ENCODE data around the gene STRN. TPM values are rescaled to one million over a fixed set of nuclear protein-coding genes. Genes with fewer than 3 reads are reported as not detected.

The STRN gene
- total and polyA plus RNA-seq, 10 of the 15 experiments (the other 5 are each of a cell fraction or from before 2014, with no cell fraction given): 1.00 to 19.2 (median 9.1) TPM

DNA sequence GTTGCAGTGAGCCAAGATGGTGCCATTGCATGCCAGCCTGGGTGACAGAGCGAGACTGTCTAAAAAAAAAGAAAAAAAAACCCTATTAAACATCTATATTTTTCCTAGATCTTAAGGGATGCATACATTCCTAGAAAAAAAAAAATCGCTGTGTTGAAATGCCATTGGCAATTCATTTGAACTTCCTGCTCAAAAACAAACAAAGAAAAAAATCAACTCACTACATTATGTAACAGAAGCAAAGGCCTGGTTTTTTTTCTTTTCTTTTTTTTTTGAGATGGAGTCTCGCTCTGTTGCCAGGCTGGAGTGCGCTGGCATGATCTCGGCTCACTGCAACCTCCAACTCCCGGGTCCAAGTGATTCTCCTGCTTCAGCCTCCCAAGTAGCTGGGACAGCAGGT lies 21.7 kb upstream of the STRN start (continued):
- TF ChIP-seq, protein P1, sequence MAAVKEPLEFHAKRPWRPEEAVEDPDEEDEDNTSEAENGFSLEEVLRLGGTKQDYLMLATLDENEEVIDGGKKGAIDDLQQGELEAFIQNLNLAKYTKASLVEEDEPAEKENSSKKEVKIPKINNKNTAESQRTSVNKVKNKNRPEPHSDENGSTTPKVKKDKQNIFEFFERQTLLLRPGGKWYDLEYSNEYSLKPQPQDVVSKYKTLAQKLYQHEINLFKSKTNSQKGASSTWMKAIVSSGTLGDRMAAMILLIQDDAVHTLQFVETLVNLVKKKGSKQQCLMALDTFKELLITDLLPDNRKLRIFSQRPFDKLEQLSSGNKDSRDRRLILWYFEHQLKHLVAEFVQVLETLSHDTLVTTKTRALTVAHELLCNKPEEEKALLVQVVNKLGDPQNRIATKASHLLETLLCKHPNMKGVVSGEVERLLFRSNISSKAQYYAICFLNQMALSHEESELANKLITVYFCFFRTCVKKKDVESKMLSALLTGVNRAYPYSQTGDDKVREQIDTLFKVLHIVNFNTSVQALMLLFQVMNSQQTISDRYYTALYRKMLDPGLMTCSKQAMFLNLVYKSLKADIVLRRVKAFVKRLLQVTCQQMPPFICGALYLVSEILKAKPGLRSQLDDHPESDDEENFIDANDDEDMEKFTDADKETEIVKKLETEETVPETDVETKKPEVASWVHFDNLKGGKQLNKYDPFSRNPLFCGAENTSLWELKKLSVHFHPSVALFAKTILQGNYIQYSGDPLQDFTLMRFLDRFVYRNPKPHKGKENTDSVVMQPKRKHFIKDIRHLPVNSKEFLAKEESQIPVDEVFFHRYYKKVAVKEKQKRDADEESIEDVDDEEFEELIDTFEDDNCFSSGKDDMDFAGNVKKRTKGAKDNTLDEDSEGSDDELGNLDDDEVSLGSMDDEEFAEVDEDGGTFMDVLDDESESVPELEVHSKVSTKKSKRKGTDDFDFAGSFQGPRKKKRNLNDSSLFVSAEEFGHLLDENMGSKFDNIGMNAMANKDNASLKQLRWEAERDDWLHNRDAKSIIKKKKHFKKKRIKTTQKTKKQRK (IDR thresholded peaks at IDR 0.05; ENCODE audit: low read depth, low read length): no peak
- no peak for TF ChIP-seq EGR1 (IDR thresholded peaks at IDR 0.05; ENCODE audit: borderline replicate concordance in 1 of 2, low read depth in 2 of 2, low read length in 2 of 2)
- no peak for TF ChIP-seq ZNF217 (IDR thresholded peaks at IDR 0.05)
- TF ChIP-seq, protein P2, sequence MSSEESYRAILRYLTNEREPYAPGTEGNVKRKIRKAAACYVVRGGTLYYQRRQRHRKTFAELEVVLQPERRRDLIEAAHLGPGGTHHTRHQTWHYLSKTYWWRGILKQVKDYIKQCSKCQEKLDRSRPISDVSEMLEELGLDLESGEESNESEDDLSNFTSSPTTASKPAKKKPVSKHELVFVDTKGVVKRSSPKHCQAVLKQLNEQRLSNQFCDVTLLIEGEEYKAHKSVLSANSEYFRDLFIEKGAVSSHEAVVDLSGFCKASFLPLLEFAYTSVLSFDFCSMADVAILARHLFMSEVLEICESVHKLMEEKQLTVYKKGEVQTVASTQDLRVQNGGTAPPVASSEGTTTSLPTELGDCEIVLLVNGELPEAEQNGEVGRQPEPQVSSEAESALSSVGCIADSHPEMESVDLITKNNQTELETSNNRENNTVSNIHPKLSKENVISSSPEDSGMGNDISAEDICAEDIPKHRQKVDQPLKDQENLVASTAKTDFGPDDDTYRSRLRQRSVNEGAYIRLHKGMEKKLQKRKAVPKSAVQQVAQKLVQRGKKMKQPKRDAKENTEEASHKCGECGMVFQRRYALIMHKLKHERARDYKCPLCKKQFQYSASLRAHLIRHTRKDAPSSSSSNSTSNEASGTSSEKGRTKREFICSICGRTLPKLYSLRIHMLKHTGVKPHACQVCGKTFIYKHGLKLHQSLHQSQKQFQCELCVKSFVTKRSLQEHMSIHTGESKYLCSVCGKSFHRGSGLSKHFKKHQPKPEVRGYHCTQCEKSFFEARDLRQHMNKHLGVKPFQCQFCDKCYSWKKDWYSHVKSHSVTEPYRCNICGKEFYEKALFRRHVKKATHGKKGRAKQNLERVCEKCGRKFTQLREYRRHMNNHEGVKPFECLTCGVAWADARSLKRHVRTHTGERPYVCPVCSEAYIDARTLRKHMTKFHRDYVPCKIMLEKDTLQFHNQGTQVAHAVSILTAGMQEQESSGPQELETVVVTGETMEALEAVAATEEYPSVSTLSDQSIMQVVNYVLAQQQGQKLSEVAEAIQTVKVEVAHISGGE (CRISPR knock-in tag; IDR thresholded peaks at IDR 0.05): no peak

DNA sequence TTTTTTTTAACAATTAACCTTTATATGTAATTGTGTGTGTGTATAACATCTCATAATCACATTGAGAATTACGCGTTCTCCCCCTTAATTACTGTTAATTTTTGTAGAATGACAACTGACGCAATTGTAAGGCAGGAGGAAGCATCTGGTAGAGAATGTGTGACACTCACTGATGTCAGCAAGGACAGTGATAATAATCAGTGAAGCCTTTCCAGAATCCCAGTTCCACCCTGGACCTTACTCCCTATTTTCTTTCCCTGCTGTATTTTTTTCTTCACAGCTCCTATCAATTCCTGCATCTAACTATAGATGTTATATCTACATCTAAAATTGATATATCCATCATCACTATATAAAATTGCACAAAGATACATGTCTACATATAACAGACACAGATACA lies 16.1 kb upstream of the STRN start:
- Histone ChIP-seq H3K27ac (ENCODE audit: control insufficient read depth, insufficient read depth) (no peak overlapping the region), H3K9ac (ENCODE audit: control insufficient read depth, insufficient read depth, low read length) (no peak overlapping the region), H2AFZ (ENCODE audit: control insufficient read depth, low read depth, low read length) (no peak overlapping the region), H3K79me2 (ENCODE audit: control insufficient read depth, insufficient read depth, low read length) (no peaks in the 10 kb centered on the region), H3K9me3 (replicated peaks; ENCODE audit: control insufficient read depth, insufficient read depth, low read length) (no peaks in the 10 kb centered on the region), H3K4me2 (ENCODE audit: control insufficient read depth, insufficient read depth) (no peak overlapping the region), H4K20me1 (ENCODE audit: control insufficient read depth, insufficient read depth) (no peaks in the 10 kb centered on the region), H3K36me3 (ENCODE audit: control insufficient read depth in 2 of 2, insufficient read depth in 2 of 2, low read length in 1 of 2) (peaks cover 0 to 4% of the 10 kb centered on the region in 2 experiments; a peak in 1 of 4 replicates), H3K4me3 (no peak overlapping the region), H3K4me1 (ENCODE audit: control insufficient read depth, insufficient read depth, low read length) (no peaks in the 10 kb centered on the region), H3K27me3 (replicated peaks in 1 of 2; ENCODE audit: control insufficient read depth in 2 of 2, insufficient read depth in 2 of 2, low read length in 1 of 2) (no peaks in the 10 kb centered on the region)
- POLR2A ChIA-PET: no interaction called here
- WGBS (ENCODE audit: insufficient coverage, insufficient replicate concordance, low lambda C conversion rate, missing lambda C conversion rate): 100% methylated on average over 3 of the region's 3 CpGs
- RAD21 ChIA-PET (ENCODE audit: unreplicated experiment): no interaction called here
- BruUV-seq (replicated peaks): no TSS peak
- DNase-seq (ENCODE audit: low read depth, low spot score) (no peak), FAIRE-seq (no peak), ATAC-seq (no peak)
- in situ Hi-C loops (cut with MboI): no loop called here
- CTCF ChIA-PET: interaction anchor here (0.7 kb wide), 1 partner anchor 870 kb away, joined by 3 read pairs; no protein-coding TSS in a partner anchor
- intact Hi-C loops (cut with micrococcal nuclease; ENCODE audit: unreplicated experiment): no loop called here
- SMC1A ChIA-PET (ENCODE audit: uncharacterized antibody, unreplicated experiment): interaction anchor here (1.0 to 1.4 kb wide), 3 partner anchors 16 to 128 kb away, joined by 3 read pairs; partner anchors contain the start of gene STRN
- TF ChIP-seq, protein P3, sequence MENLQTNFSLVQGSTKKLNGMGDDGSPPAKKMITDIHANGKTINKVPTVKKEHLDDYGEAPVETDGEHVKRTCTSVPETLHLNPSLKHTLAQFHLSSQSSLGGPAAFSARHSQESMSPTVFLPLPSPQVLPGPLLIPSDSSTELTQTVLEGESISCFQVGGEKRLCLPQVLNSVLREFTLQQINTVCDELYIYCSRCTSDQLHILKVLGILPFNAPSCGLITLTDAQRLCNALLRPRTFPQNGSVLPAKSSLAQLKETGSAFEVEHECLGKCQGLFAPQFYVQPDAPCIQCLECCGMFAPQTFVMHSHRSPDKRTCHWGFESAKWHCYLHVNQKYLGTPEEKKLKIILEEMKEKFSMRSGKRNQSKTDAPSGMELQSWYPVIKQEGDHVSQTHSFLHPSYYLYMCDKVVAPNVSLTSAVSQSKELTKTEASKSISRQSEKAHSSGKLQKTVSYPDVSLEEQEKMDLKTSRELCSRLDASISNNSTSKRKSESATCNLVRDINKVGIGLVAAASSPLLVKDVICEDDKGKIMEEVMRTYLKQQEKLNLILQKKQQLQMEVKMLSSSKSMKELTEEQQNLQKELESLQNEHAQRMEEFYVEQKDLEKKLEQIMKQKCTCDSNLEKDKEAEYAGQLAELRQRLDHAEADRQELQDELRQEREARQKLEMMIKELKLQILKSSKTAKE (IDR thresholded peaks at IDR 0.05; ENCODE audit: low read depth, poor library complexity, severe bottlenecking): no peak
- TF ChIP-seq POLR2A (IDR thresholded peaks at IDR 0.05; ENCODE audit: low read depth, low read length) (no peak), TCF3 (IDR thresholded peaks at IDR 0.05; ENCODE audit: borderline replicate concordance, insufficient read depth, low read depth, low read length) (no peak), ZBED1 (IDR thresholded peaks at IDR 0.05; ENCODE audit: borderline replicate concordance) (no peak)
- TF ChIP-seq, protein P4, sequence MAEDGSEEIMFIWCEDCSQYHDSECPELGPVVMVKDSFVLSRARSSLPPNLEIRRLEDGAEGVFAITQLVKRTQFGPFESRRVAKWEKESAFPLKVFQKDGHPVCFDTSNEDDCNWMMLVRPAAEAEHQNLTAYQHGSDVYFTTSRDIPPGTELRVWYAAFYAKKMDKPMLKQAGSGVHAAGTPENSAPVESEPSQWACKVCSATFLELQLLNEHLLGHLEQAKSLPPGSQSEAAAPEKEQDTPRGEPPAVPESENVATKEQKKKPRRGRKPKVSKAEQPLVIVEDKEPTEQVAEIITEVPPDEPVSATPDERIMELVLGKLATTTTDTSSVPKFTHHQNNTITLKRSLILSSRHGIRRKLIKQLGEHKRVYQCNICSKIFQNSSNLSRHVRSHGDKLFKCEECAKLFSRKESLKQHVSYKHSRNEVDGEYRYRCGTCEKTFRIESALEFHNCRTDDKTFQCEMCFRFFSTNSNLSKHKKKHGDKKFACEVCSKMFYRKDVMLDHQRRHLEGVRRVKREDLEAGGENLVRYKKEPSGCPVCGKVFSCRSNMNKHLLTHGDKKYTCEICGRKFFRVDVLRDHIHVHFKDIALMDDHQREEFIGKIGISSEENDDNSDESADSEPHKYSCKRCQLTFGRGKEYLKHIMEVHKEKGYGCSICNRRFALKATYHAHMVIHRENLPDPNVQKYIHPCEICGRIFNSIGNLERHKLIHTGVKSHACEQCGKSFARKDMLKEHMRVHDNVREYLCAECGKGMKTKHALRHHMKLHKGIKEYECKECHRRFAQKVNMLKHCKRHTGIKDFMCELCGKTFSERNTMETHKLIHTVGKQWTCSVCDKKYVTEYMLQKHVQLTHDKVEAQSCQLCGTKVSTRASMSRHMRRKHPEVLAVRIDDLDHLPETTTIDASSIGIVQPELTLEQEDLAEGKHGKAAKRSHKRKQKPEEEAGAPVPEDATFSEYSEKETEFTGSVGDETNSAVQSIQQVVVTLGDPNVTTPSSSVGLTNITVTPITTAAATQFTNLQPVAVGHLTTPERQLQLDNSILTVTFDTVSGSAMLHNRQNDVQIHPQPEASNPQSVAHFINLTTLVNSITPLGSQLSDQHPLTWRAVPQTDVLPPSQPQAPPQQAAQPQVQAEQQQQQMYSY (CRISPR knock-in tag; IDR thresholded peaks at IDR 0.05): no peak

Data from GM12878 (cell line).